Urinary bladder (tissue), 4 donors: ENCODE data around the gene KCNIP1. TPM values are rescaled to one million over a fixed set of nuclear protein-coding genes. Genes with fewer than 3 reads are reported as not detected.

Experiments
- DNase-seq: peaks from one replicate; pipeline ENCODE4 v3.0.0-alpha.2; 2015; ENCODE audit errors: extremely low spot score
- H3K27ac ChIP-seq: one replicate; pipeline ENCODE4 v1.5.1; 2013; ENCODE audit warnings: low read depth, mild to moderate bottlenecking, moderate library complexity
- H3K36me3 ChIP-seq: one replicate; pipeline ENCODE4 v1.6.1; 2013; ENCODE audit warnings: mild to moderate bottlenecking, moderate library complexity; ENCODE audit not compliant: insufficient read depth
- H3K4me1 ChIP-seq: one replicate; pipeline ENCODE4 v1.6.1; 2013; ENCODE audit warnings: mild to moderate bottlenecking, moderate library complexity; ENCODE audit not compliant: insufficient read depth
- H3K4me3 ChIP-seq: one replicate; pipeline ENCODE4 v1.5.1; 2013; ENCODE audit warnings: low read depth, low read length
- WGBS: extraction: QIAGEN DNeasy Blood & Tissue Kit; methylation state at CpG from one replicate; pipeline ENCODE4 v1.1.7; 2013; 5-methylcytosine and 5-hydroxymethylcytosine counted together
- polyA plus RNA-seq: library from polyadenylated mRNA; stranded (reverse); fragments of 200-250 nt; gene quantifications from one replicate; pipeline ENCODE4 v1.2.3, GENCODE V29; 2013
- total RNA-seq: library from RNA; depleted of rRNA; stranded (reverse); fragments of >200 nt; gene quantifications from one replicate; pipeline ENCODE4 v1.2.3, GENCODE V29; 2014
- donor health status: healthy with polysubstance abuse.
- donor health status: healthy.

The KCNIP1 gene
- total and polyA plus RNA-seq, 2 donors = 0.22 to 3.0 TPM

DNA sequence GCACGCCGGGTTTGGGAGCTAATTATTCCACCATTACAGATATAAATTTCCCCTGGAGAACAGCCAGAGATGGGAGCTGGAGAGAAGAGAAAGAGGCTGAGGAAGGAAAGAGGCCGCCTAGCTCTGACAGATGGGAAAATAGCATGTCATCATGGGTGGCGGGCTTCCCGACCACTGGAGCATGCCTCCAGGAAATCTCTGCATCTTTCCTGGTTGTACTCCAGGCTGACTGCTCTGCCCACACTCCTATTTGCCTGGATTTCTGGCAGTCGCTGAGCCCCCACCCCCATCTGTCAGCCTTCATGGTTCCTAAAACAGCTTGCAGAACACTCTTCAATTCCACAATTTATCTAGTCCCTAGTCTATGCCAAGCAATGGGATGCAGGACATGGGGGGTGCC, 265.4 kb downstream of the KCNIP1 start:
- Histone ChIP-seq H3K4me3 (no peak overlapping the region), H3K36me3 (no peaks in the 10 kb centered on the region), H3K4me1 (peaks cover 1% of the 10 kb centered on the region), H3K27ac (no peak overlapping the region)
- 39% methylated on average over 6 of the region's 6 CpGs for WGBS
- no peak for DNase-seq

DNA sequence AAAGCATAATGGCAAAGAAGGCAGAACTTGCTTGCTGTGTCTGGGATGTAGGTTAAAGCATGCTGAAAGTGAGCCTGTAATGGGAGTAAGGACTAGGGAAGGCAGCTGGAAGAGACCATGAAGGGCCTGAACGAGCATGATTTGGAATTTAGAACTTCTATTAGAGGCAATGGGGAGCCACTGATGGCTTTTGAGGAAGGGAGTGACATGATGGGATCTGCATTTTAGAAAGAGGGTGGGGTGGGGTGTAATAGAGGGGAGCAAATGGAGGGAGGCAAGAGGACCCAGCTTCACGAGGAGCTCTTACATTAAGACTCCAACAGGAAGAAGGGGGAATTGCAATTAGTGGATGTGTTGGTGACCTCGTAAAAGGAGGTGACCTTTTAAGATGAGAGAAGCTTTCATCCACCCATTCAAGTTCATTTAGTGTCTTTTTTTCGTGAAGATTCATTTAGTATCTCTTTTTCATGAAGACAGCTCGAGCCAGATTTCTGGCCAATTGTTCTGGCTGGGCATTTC, 266.1 kb downstream of the KCNIP1 start:
- WGBS = 67% methylated on average over 5 of the region's 5 CpGs
- Histone ChIP-seq H3K36me3 (no peaks in the 10 kb centered on the region), H3K4me1 (peaks cover 1% of the 10 kb centered on the region), H3K4me3 (no peak overlapping the region), H3K27ac (no peak overlapping the region)
- DNase-seq = no peak

DNA sequence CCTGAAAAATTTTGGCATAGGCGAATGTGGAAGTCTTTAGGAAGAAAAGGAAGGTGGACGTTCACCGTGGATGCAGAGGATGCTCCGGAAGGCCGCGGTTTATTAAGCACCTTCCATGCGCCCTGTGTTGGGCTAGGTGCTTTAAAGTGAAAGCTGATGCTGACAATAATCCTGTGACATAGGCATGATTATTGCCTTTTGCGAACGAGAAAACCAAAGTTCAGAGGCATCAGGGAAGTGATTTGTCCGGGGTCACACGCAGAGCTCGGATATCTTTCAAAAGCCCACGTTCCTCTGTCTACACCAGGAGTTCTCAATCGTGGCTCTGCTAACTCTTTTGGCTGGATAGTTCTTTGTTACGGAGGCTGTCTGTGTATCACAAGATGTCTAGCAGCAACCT, 267.7 kb downstream of the KCNIP1 start:
- Histone ChIP-seq H3K4me3 (no peak overlapping the region), H3K27ac (no peak overlapping the region), H3K36me3 (no peaks in the 10 kb centered on the region), H3K4me1 (peaks cover 1% of the 10 kb centered on the region)
- WGBS = 88% methylated on average over 15 of the region's 15 CpGs
- DNase-seq = no peak

DNA sequence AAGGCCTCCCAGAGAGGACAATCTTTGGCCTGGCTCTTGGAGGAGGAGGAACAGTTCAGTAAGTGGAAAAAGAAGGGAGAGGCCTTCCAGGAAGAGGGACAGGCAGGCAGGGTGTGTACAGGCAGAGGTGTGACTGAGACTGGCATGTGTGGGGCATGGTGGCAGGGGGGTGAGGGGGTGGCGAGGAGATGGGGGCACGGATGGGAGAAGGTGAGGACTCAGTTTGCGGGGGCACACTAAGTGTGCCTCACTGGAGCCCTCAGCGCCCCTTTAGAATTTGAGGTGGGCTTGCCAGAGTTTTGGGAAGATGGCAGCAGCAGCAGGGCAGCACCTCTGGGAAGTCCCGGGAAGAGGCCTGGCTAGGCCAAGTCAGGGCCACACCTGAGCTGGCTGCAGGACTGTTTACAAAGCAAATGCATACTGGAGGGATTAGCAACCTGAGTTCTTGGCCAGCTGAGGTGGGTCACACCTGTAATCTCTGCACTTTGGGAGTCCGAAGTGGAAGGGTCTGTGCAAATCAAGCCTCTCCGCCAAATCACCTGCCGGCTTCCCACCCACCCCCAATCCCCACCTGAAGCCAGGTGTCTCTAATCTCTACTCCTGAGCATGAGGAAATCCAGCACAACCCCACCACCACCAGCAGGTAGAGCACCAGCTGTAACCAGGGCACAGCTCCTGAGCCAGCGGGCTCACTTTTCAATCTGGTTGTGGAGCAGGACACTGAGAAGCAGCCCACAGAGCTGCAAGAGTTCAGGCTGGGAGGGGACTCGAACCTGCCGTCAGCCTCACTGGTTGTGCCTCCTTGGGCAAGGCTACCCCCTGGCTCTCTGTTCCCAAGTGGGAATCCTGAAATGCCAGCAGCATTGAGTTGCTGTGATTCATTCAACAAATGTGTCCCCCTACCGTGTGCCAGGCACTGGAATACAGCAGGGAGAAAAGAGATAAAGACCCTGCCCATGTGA, 269.5 kb downstream of the KCNIP1 start:
- WGBS = 87% methylated on average over 12 of the region's 12 CpGs
- peaks cover 1% of the 10 kb centered on the region for H3K4me1 ChIP-seq
- DNase-seq = no peak

DNA sequence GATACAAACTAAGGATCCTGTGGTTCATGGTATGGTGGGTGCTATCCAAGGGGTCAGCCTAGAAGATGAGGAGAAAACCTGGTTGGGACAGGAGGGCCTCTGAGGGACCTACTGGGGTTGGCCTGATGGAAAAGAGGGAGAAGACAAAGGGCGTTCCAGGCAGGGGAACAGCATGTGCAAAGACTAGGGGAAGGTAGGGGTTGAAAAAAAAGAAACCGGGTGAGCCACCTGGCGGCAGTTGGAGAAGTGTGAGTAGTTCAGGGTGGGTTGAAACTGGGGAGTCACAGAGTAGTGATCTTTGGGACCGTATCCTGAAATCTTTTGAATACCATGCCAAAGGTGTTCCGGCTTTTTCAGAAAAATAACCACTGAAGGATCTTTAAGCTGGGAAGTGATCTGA, 271.0 kb downstream of the KCNIP1 start:
- 89% methylated on average over 5 of the region's 5 CpGs for WGBS

More for the DNA sequence above, 269.5 kb downstream of the KCNIP1 start:
- Histone ChIP-seq H3K27ac (no peak overlapping the region), H3K4me3 (no peak overlapping the region), H3K36me3 (no peaks in the 10 kb centered on the region)

DNA sequence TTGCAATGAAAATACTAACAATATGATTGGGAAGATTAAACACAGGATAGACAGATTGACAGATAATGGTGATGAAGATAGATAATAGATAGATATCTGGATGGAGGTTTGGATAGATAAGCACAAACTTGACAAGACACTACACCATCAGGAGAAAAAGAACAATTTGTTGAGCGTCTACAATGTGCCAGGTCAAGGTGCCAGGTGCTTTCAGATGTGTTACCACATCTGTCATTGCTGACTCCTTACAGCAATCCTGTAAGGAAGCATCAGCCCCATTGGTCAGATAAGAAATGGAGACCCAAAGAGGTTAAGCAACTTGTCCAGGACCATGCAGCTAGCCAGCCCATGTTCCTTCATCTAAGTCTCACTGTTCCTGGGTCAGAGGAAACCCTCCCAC, 278.1 kb downstream of the KCNIP1 start:
- Histone ChIP-seq H3K4me1 (no peaks in the 10 kb centered on the region), H3K4me3 (no peak overlapping the region), H3K36me3 (no peaks in the 10 kb centered on the region), H3K27ac (no peak overlapping the region)
- WGBS = 87% methylated on average over 1 of the region's 1 CpG
- no peak for DNase-seq

More for the DNA sequence above, 271.0 kb downstream of the KCNIP1 start:
- Histone ChIP-seq H3K4me1 (peaks cover 1% of the 10 kb centered on the region), H3K36me3 (no peaks in the 10 kb centered on the region), H3K27ac (no peak overlapping the region), H3K4me3 (no peak overlapping the region)
- no peak for DNase-seq

DNA sequence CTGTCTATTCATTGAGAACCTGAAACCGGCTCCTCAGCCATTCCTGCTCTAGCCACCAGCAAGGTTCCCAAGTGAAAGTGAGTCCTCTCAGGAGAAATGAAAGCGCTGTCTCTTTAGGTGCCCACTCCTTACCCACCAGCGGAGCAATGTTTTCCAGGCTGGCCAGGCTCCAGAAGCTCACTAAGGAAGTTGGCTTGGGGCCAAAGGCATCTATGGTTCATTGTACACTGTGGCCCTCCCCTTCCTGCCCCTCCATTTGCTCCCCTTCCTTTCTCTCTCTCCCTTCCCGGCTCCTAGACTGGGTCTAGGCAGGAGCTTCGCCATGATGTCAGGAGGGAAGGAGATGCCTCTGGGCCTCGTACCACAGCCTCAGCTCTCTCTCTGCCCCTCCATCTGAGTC, 278.6 kb downstream of the KCNIP1 start:
- H3K4me3 ChIP-seq = no peak overlapping the region
- WGBS = 70% methylated on average over 6 of the region's 6 CpGs
- H3K36me3 ChIP-seq = no peaks in the 10 kb centered on the region
- H3K27ac ChIP-seq = no peak overlapping the region
- DNase-seq = peak; percentile 23
- no peaks in the 10 kb centered on the region for H3K4me1 ChIP-seq

DNA sequence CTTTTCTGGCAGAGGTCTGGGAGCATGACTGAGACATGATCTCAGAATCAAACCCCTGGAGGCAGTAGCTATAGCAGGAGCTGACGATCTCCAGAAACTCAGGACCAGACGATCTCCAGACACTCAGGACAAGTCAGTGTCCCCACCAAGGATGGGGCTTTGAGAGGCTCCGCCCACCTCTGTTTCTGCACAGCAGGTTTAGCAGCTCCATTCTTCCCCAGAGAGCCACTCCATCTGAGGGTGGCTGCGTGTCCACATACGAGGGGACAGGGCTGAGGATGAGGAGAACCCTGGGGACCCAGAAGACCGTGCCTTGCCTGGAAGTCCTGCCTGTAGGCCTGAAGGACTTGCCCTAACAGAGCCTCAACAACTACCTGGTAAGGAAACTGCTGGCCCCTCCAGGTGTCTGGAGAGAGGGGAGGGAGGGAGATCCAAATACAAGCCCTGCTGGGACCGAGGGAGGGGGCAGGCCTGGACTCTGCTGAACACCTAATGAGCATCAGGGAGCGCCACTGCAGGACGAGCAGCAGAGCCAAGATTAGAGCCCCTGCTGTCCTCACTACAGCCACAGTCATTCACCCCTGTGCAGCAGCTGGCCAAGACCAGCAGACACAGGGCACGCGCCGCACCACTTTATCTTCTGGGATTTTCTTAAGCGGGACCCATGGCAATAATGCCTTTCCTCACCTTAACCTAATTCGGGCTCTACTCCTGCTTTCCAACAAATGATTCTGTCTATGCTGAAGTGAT, 279.9 kb downstream of the KCNIP1 start, which contains the start of gene GABRP:
Gene GABRP, plus strand, starts transcription at position 228 of the 750 bp plus-strand sequence. CDS start 4,891 bp downstream, outside the sequence.
- DNase-seq = no peak
- Histone ChIP-seq H3K36me3 (no peaks in the 10 kb centered on the region), H3K27ac (no peak within 1 kb of the TSS), H3K4me3 (no peak within 1 kb of the TSS), H3K4me1 (no peaks in the 10 kb centered on the region)
- WGBS = 88% methylated on average over 14 of the region's 14 CpGs

DNA sequence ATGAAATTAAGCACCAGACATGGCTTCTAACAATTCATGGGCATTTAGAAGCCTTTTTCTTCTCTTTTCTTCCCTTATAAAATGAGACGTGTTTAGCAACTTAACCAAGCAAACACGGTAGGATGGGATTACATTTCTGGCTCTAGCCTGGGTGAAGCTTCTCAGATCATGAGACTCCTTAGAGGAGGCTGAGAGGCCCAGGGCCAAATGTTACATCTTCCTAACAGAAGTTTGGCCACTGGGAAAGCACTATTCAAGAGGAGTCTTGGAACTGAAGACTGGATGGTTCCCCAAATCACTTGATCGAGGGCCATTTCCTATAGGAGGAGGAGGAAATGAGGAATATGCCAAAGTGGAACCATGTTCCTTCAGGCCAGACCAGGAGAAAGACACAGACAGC, 281.6 kb downstream of the KCNIP1 start:
- no peak overlapping the region for H3K4me3 ChIP-seq

More for the DNA sequence above, 281.6 kb downstream of the KCNIP1 start:
- no peaks in the 10 kb centered on the region for H3K36me3 ChIP-seq
- H3K27ac ChIP-seq = no peak overlapping the region
- 63% methylated on average over 3 of the region's 3 CpGs for WGBS
- no peaks in the 10 kb centered on the region for H3K4me1 ChIP-seq
- no peak for DNase-seq

Other genes starting within 250 kb of the KCNIP1 start
- 8.4 TPM for gene LCP2, start 206.2 kb upstream of the KCNIP1 start, total RNA-seq
- 8.5 TPM for gene LCP2, start 206.2 kb upstream of the KCNIP1 start, polyA plus RNA-seq
- 10.8 TPM for gene KCNMB1, start 114.7 kb upstream of the KCNIP1 start, total RNA-seq
- 82.8 TPM for gene KCNMB1, start 114.7 kb upstream of the KCNIP1 start, polyA plus RNA-seq